Bronchial epithelial cell (primary cell): ENCODE data around the gene AP5S1. TPM values are rescaled to one million over a fixed set of nuclear protein-coding genes. Genes with fewer than 3 reads are reported as not detected.

Experiments used
- DNase-seq: peaks from one replicate; pipeline ENCODE4 v3.0.0-alpha.2; 2010; ENCODE audit warnings: low read depth
- FAIRE-seq: peaks from 2 replicates; lab custom pipeline; 2011; peaks lifted over from hg19 to GRCh38; lab: Jason Lieb, UNC
- H3K27me3 ChIP-seq: 2 replicates; pipeline ENCODE4 v1.5.1; 2011; ENCODE audit warnings: low read length; ENCODE audit not compliant: control insufficient read depth, insufficient read depth
- H3K36me3 ChIP-seq: 2 replicates; pipeline ENCODE4 v1.5.1; 2011; ENCODE audit warnings: low read length; ENCODE audit not compliant: control insufficient read depth, insufficient read depth
- H3K4me3 ChIP-seq: 2 replicates; pipeline ENCODE4 v1.5.1; 2011; ENCODE audit warnings: mild to moderate bottlenecking, low read depth, low read length, control low read depth
- CTCF ChIP-seq: IDR thresholded peaks from 2 replicates; pipeline ENCODE4 v1.5.1; 2011; ENCODE audit warnings: mild to moderate bottlenecking, moderate library complexity, low read length, control low read depth, inconsistent platforms; ENCODE audit not compliant: insufficient read depth, severe bottlenecking
- total RNA-seq: library from RNA; depleted of rRNA; stranded (reverse); fragments of >200 nt; gene quantifications from 2 replicates; pipeline ENCODE4 v1.2.1, GENCODE V29; 2014

The AP5S1 gene
- total RNA-seq, 1 donor from 2014 or later, result 12.4 TPM

- Histone ChIP-seq H3K36me3 (peaks cover 21% of the 10 kb centered on the region), H3K4me3 (no peak overlapping the region), H3K27me3 (no peaks in the 10 kb centered on the region)
- no peak for TF ChIP-seq CTCF
- DNase-seq (no peak), FAIRE-seq (no peak)
Measured at GRCh38 chr20:3800256-3800877, 20.0 kb upstream of the AP5S1 start.

GRCh38 chr20:3800878-3801260 is 19.5 kb upstream of the AP5S1 start:
- Histone ChIP-seq H3K4me3 (no peak overlapping the region), H3K27me3 (no peaks in the 10 kb centered on the region), H3K36me3 (peaks cover 21% of the 10 kb centered on the region)
- FAIRE-seq, result no peak
- TF ChIP-seq CTCF, result no peak
- DNase-seq, result no peak

- FAIRE-seq (no peak), DNase-seq (no peak)
- Histone ChIP-seq H3K4me3 (no peak overlapping the region), H3K27me3 (no peaks in the 10 kb centered on the region), H3K36me3 (peaks cover 21% of the 10 kb centered on the region)
- no peak for TF ChIP-seq CTCF
Measured at GRCh38 chr20:3801299-3801698, 19.0 kb upstream of the AP5S1 start.

- FAIRE-seq, result no peak
Measured at GRCh38 chr20:3801846-3802245, 18.5 kb upstream of the AP5S1 start.

GRCh38 chr20:3802524-3803239 is 17.7 kb upstream of the AP5S1 start:
- Histone ChIP-seq H3K36me3 (peaks cover 21% of the 10 kb centered on the region), H3K27me3 (no peaks in the 10 kb centered on the region), H3K4me3 (no peak overlapping the region)
- FAIRE-seq (peak; percentile 23), DNase-seq (no peak)
- TF ChIP-seq CTCF, result no peak

More at GRCh38 chr20:3801846-3802245, 18.5 kb upstream of the AP5S1 start:
- H3K4me3 ChIP-seq, result no peak overlapping the region
- no peak for DNase-seq
- H3K27me3 ChIP-seq, result no peaks in the 10 kb centered on the region
- no peak for TF ChIP-seq CTCF
- H3K36me3 ChIP-seq, result peaks cover 21% of the 10 kb centered on the region

GRCh38 chr20:3803289-3803688 is 17.1 kb upstream of the AP5S1 start:
- no peak for DNase-seq
- no peak for TF ChIP-seq CTCF
- Histone ChIP-seq H3K27me3 (no peaks in the 10 kb centered on the region), H3K36me3 (peaks cover 21% of the 10 kb centered on the region), H3K4me3 (no peak overlapping the region)
- FAIRE-seq, result no peak
